Glutamatergic neuron (in vitro differentiated cells): Measurements from ENCODE around the gene ERICH3. TPM values are rescaled to one million over a fixed set of nuclear protein-coding genes. Genes with fewer than 3 reads are reported as not detected.

Experiments
- DNase-seq: peaks from one replicate; pipeline ENCODE4 v3.0.0; 2022
- H3K27ac Mint-ChIP-seq: one replicate; pipeline ENCODE4 v1.8.0; 2020; ENCODE audit warnings: mild to moderate bottlenecking, mixed read lengths, inconsistent platforms; ENCODE audit not compliant: unreplicated experiment
- H3K27me3 Mint-ChIP-seq: one replicate; pipeline ENCODE4 v1.8.0; 2020; ENCODE audit warnings: mild to moderate bottlenecking, moderate library complexity, mixed read lengths, inconsistent platforms; ENCODE audit not compliant: unreplicated experiment
- H3K36me3 Mint-ChIP-seq: one replicate; pipeline ENCODE4 v1.8.0; 2020; ENCODE audit warnings: mild to moderate bottlenecking, mixed read lengths, inconsistent platforms; ENCODE audit not compliant: unreplicated experiment
- H3K4me1 Mint-ChIP-seq: one replicate; pipeline ENCODE4 v1.8.0; 2020; ENCODE audit warnings: mild to moderate bottlenecking, low read depth, mixed read lengths, inconsistent platforms; ENCODE audit not compliant: unreplicated experiment
- H3K4me3 Mint-ChIP-seq: one replicate; pipeline ENCODE4 v1.8.0; 2020; ENCODE audit warnings: mild to moderate bottlenecking, mixed read lengths, inconsistent platforms; ENCODE audit not compliant: unreplicated experiment
- H3K9me3 Mint-ChIP-seq: one replicate; pipeline ENCODE4 v1.8.0; 2020; ENCODE audit warnings: mild to moderate bottlenecking, moderate library complexity, mixed read lengths, inconsistent platforms; ENCODE audit not compliant: unreplicated experiment
- total RNA-seq: library from RNA; stranded (reverse); fragmentation: NEBNext Ultra II Directional; extraction: Animal tissue kit (Norgen Biotek cat#: 25700); gene quantifications from one replicate; pipeline ENCODE4 v1.2.1, GENCODE V29; 2021; ENCODE audit not compliant: unreplicated experiment
- TF ChIP-seq, protein P1 (sequence below): fragments of 200-600 bp; sonication (generic); IDR thresholded peaks from one replicate; pipeline ENCODE4 v1.5.0; 2021; ENCODE audit not compliant: partially characterized antibody, unreplicated experiment

The ERICH3 gene
- total RNA-seq, 1 donor from 2014 or later, result 1.9 TPM

DNA sequence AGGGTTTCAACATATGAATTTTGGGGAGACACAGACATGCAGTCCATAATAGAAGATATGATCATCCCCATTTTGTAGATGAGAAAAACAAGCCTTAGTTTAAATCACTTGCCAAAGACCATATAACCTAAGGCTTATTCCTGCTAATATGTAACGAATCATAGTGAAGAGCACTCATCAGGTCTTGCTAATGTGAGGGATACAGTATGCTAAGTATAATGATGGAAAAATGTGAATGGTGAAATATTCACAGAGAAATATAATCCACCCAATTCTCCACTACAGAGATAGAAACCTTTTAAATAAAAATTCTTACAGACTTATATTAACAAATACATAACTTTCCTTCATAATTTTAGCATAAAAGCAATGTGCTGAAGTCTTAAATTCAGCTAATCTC, 18.9 kb downstream of the ERICH3 start:
- TF ChIP-seq, protein P1, sequence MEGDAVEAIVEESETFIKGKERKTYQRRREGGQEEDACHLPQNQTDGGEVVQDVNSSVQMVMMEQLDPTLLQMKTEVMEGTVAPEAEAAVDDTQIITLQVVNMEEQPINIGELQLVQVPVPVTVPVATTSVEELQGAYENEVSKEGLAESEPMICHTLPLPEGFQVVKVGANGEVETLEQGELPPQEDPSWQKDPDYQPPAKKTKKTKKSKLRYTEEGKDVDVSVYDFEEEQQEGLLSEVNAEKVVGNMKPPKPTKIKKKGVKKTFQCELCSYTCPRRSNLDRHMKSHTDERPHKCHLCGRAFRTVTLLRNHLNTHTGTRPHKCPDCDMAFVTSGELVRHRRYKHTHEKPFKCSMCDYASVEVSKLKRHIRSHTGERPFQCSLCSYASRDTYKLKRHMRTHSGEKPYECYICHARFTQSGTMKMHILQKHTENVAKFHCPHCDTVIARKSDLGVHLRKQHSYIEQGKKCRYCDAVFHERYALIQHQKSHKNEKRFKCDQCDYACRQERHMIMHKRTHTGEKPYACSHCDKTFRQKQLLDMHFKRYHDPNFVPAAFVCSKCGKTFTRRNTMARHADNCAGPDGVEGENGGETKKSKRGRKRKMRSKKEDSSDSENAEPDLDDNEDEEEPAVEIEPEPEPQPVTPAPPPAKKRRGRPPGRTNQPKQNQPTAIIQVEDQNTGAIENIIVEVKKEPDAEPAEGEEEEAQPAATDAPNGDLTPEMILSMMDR, result no peak
- H3K27ac Mint-ChIP-seq, result no peak overlapping the region
- H3K27me3 Mint-ChIP-seq, result no peaks in the 10 kb centered on the region
- H3K36me3 Mint-ChIP-seq, result peaks cover 3% of the 10 kb centered on the region
- H3K9me3 Mint-ChIP-seq, result no peaks in the 10 kb centered on the region
- H3K4me1 Mint-ChIP-seq, result peaks cover 22% of the 10 kb centered on the region
- H3K4me3 Mint-ChIP-seq, result no peak overlapping the region
- DNase-seq, result no peak

DNA sequence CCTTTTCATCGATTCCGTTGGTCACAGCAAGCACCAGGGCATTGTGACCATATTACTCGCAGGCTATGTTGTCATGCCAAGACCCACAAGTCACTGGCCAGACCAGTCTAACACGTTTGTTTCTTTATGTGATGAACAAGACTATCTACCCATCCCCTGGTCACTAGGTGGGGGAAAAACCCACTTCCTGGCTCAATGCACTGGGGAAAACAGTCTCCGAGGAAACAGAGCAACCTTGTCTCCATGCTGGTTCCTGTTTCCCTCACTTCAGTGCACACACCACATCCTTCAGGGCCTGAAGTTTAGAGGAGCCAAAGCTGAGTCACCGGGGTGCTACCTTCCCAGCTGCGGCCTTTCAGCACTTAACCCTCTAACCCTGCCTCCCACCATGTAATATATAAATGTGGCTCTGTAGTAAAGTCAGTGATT, 20.9 kb downstream of the ERICH3 start:
- Mint-ChIP-seq H3K9me3 (no peaks in the 10 kb centered on the region), H3K27me3 (no peaks in the 10 kb centered on the region), H3K4me1 (peaks cover 27% of the 10 kb centered on the region), H3K4me3 (no peak overlapping the region), H3K36me3 (no peaks in the 10 kb centered on the region), H3K27ac (no peak overlapping the region)
- DNase-seq, result no peak
- TF ChIP-seq, protein P1, result no peak

- TF ChIP-seq, protein P1, result no peak
- Mint-ChIP-seq H3K27ac (no peak overlapping the region), H3K4me1 (peaks cover 32% of the 10 kb centered on the region), H3K9me3 (peaks cover 7% of the 10 kb centered on the region), H3K27me3 (no peaks in the 10 kb centered on the region), H3K4me3 (no peak overlapping the region), H3K36me3 (no peaks in the 10 kb centered on the region)
- no peak for DNase-seq
Measured at GRCh38 chr1:74650561-74650960, 23.0 kb downstream of the ERICH3 start.

GRCh38 chr1:74641876-74642275, 31.7 kb downstream of the ERICH3 start:
- peaks cover 25% of the 10 kb centered on the region for H3K4me1 Mint-ChIP-seq
- H3K27me3 Mint-ChIP-seq, result peaks cover 3% of the 10 kb centered on the region
- TF ChIP-seq, protein P1, result no peak
- H3K9me3 Mint-ChIP-seq, result peaks cover 7% of the 10 kb centered on the region
- no peak overlapping the region for H3K4me3 Mint-ChIP-seq
- H3K27ac Mint-ChIP-seq, result no peak overlapping the region
- H3K36me3 Mint-ChIP-seq, result no peaks in the 10 kb centered on the region
- DNase-seq, result no peak

- Mint-ChIP-seq H3K27me3 (peaks cover 3% of the 10 kb centered on the region), H3K27ac (no peak overlapping the region), H3K4me1 (peaks cover 28% of the 10 kb centered on the region), H3K9me3 (peaks cover 4% of the 10 kb centered on the region), H3K36me3 (no peaks in the 10 kb centered on the region), H3K4me3 (no peak overlapping the region)
- DNase-seq, result no peak
- TF ChIP-seq, protein P1, result no peak
Measured at GRCh38 chr1:74641161-74641560, 32.4 kb downstream of the ERICH3 start.
